Parathyroid adenoma (tissue), 2 donors: Measurements from ENCODE around the gene KRTAP11-1.
A peak's percentile ranks its signal among the peaks of the same experiment; 100 is the strongest.

Source experiments
- H2AFZ ChIP-seq: fragments of 300-600 bp; sonication (generic); one replicate; pipeline ENCODE4 v1.7.0; 2017; ENCODE audit warnings: antibody characterized with exemption, mild to moderate bottlenecking
- H3K27ac ChIP-seq: fragments of 300-600 bp; sonication (generic); one replicate; pipeline ENCODE4 v1.7.0; 2017
- H3K27me3 ChIP-seq: fragments of 300-600 bp; sonication (generic); one replicate; pipeline ENCODE4 v1.7.0; 2017; ENCODE audit warnings: low read length; ENCODE audit not compliant: control insufficient read depth, insufficient read depth
- H3K36me3 ChIP-seq: fragments of 300-600 bp; sonication (generic); one replicate; pipeline ENCODE4 v1.7.0; 2017; ENCODE audit warnings: low read length; ENCODE audit not compliant: control insufficient read depth, insufficient read depth
- H3K4me1 ChIP-seq: fragments of 300-600 bp; sonication (generic); one replicate; pipeline ENCODE4 v1.7.0; 2017; ENCODE audit warnings: control low read depth
- H3K4me2 ChIP-seq: fragments of 300-600 bp; sonication (generic); one replicate; pipeline ENCODE4 v1.7.0; 2017; ENCODE audit warnings: low read length
- H3K4me3 ChIP-seq: fragments of 300-600 bp; sonication (generic); one replicate; pipeline ENCODE4 v1.7.0; 2017; ENCODE audit warnings: low read depth, low read length
- H3K79me2 ChIP-seq: fragments of 300-600 bp; sonication (generic); one replicate; pipeline ENCODE4 v1.7.0; 2017; ENCODE audit warnings: control low read depth
- H3K9ac ChIP-seq: fragments of 300-600 bp; sonication (generic); one replicate; pipeline ENCODE4 v1.7.0; 2017; ENCODE audit warnings: mild to moderate bottlenecking
- H3K9me3 ChIP-seq: fragments of 300-600 bp; sonication (generic); one replicate; pipeline ENCODE4 v1.7.0; 2017; ENCODE audit warnings: low read length; ENCODE audit not compliant: control insufficient read depth
- CTCF ChIP-seq: fragments of 300-600 bp; sonication (generic); IDR thresholded peaks from one replicate; pipeline ENCODE4 v1.7.0; 2017; ENCODE audit warnings: antibody characterized with exemption, mild to moderate bottlenecking
- donor health status: primary hyperparathyroidism.

Gene KRTAP11-1

GRCh38 chr21:30842990-30843389 is 38.4 kb downstream of the KRTAP11-1 start:
- H3K27ac ChIP-seq: no peak overlapping the region
- H3K9me3 ChIP-seq: no peaks in the 10 kb centered on the region
- H3K4me3 ChIP-seq: no peak overlapping the region
- H3K4me2 ChIP-seq: no peak overlapping the region
- H3K27me3 ChIP-seq: no peaks in the 10 kb centered on the region
- H2AFZ ChIP-seq: no peak overlapping the region
- H3K9ac ChIP-seq: no peak overlapping the region
- no peaks in the 10 kb centered on the region for H3K36me3 ChIP-seq
- H3K4me1 ChIP-seq: no peaks in the 10 kb centered on the region
- TF ChIP-seq CTCF: no peak
- H3K79me2 ChIP-seq: no peaks in the 10 kb centered on the region

GRCh38 chr21:30839304-30839703 is 42.1 kb downstream of the KRTAP11-1 start:
- no peak overlapping the region for H3K4me3 ChIP-seq
- H3K4me1 ChIP-seq: no peaks in the 10 kb centered on the region
- H2AFZ ChIP-seq: no peak overlapping the region
- no peak overlapping the region for H3K4me2 ChIP-seq
- no peak overlapping the region for H3K27ac ChIP-seq
- H3K9ac ChIP-seq: no peak overlapping the region
- no peaks in the 10 kb centered on the region for H3K27me3 ChIP-seq
- no peaks in the 10 kb centered on the region for H3K36me3 ChIP-seq
- H3K79me2 ChIP-seq: no peaks in the 10 kb centered on the region
- no peaks in the 10 kb centered on the region for H3K9me3 ChIP-seq
- no peak for TF ChIP-seq CTCF

- Histone ChIP-seq H3K4me1 (no peaks in the 10 kb centered on the region), H3K9me3 (no peaks in the 10 kb centered on the region), H3K4me2 (no peak overlapping the region), H3K4me3 (no peak overlapping the region), H3K36me3 (no peaks in the 10 kb centered on the region), H3K27ac (no peak overlapping the region), H3K79me2 (no peaks in the 10 kb centered on the region), H3K9ac (no peak overlapping the region), H3K27me3 (no peaks in the 10 kb centered on the region), H2AFZ (no peak overlapping the region)
- TF ChIP-seq CTCF: no peak
Observed at GRCh38 chr21:30838536-30838935, 42.8 kb downstream of the KRTAP11-1 start.

- Histone ChIP-seq H3K4me1 (no peaks in the 10 kb centered on the region), H3K4me2 (no peak overlapping the region), H3K27me3 (no peaks in the 10 kb centered on the region), H3K9ac (no peak overlapping the region), H2AFZ (no peak overlapping the region), H3K27ac (no peak overlapping the region), H3K4me3 (no peak overlapping the region), H3K36me3 (no peaks in the 10 kb centered on the region), H3K79me2 (no peaks in the 10 kb centered on the region), H3K9me3 (no peaks in the 10 kb centered on the region)
- peak; percentile 42 for TF ChIP-seq CTCF
Observed at GRCh38 chr21:30831194-30831765, 50.1 kb downstream of the KRTAP11-1 start.
